HL-60 (cell line): Measurements from ENCODE around the gene PLPP3.

ENCODE experiments used
- CTCF ChIP-seq: IDR thresholded peaks from one replicate; pipeline ENCODE4 v1.5.1; 2011; ENCODE audit warnings: low read length, control low read depth, inconsistent platforms; ENCODE audit not compliant: insufficient read depth
- GABPA ChIP-seq: IDR thresholded peaks from 2 replicates; pipeline ENCODE4 v1.6.1; 2012; ENCODE audit warnings: low read depth
- TF ChIP-seq, protein P1 (sequence below): IDR thresholded peaks from 2 replicates; pipeline ENCODE4 v1.6.1; 2012; ENCODE audit warnings: low read depth; ENCODE audit not compliant: insufficient replicate concordance

DNA sequence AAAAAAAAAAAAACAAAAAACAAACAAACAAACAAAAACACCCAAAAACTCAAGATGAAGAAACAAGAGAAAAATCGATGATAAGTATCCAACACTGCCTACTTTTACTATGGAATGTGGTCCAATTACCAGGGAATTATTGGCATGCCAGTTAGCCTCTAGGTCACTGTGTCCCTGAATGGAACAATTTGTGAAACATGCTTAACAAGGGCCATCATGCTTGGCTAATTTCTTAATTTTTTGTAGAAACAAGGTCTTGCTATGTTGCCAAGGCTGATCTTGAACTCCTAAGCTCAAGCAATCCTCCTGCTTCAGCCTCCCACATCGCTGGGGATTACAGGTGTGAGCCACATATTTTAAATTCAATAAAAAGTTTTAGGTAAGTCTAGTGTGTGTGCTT is 23.9 kb downstream of the PLPP3 start:
- no peak for TF ChIP-seq CTCF
- no peak for TF ChIP-seq GABPA
- TF ChIP-seq, protein P1, sequence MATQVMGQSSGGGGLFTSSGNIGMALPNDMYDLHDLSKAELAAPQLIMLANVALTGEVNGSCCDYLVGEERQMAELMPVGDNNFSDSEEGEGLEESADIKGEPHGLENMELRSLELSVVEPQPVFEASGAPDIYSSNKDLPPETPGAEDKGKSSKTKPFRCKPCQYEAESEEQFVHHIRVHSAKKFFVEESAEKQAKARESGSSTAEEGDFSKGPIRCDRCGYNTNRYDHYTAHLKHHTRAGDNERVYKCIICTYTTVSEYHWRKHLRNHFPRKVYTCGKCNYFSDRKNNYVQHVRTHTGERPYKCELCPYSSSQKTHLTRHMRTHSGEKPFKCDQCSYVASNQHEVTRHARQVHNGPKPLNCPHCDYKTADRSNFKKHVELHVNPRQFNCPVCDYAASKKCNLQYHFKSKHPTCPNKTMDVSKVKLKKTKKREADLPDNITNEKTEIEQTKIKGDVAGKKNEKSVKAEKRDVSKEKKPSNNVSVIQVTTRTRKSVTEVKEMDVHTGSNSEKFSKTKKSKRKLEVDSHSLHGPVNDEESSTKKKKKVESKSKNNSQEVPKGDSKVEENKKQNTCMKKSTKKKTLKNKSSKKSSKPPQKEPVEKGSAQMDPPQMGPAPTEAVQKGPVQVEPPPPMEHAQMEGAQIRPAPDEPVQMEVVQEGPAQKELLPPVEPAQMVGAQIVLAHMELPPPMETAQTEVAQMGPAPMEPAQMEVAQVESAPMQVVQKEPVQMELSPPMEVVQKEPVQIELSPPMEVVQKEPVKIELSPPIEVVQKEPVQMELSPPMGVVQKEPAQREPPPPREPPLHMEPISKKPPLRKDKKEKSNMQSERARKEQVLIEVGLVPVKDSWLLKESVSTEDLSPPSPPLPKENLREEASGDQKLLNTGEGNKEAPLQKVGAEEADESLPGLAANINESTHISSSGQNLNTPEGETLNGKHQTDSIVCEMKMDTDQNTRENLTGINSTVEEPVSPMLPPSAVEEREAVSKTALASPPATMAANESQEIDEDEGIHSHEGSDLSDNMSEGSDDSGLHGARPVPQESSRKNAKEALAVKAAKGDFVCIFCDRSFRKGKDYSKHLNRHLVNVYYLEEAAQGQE: no peak
